NB4 (cell line): ENCODE results near the gene CDH4.

Experiments
- MAX ChIP-seq: IDR thresholded peaks from 2 replicates; pipeline ENCODE4 v1.6.1; 2011; ENCODE audit warnings: low read depth, low read length
- MYC ChIP-seq: IDR thresholded peaks from 2 replicates; pipeline ENCODE4 v1.6.1; 2011; ENCODE audit warnings: low read depth, low read length
- POLR2A ChIP-seq: IDR thresholded peaks from 2 replicates; pipeline ENCODE4 v1.6.1; 2011; ENCODE audit warnings: mild to moderate bottlenecking; ENCODE audit not compliant: insufficient read length; ENCODE audit errors: extremely low read depth
- TF ChIP-seq, protein P1 (sequence below): IDR thresholded peaks from one replicate; pipeline ENCODE4 v1.5.1; 2012; ENCODE audit warnings: low read depth, low read length

DNA sequence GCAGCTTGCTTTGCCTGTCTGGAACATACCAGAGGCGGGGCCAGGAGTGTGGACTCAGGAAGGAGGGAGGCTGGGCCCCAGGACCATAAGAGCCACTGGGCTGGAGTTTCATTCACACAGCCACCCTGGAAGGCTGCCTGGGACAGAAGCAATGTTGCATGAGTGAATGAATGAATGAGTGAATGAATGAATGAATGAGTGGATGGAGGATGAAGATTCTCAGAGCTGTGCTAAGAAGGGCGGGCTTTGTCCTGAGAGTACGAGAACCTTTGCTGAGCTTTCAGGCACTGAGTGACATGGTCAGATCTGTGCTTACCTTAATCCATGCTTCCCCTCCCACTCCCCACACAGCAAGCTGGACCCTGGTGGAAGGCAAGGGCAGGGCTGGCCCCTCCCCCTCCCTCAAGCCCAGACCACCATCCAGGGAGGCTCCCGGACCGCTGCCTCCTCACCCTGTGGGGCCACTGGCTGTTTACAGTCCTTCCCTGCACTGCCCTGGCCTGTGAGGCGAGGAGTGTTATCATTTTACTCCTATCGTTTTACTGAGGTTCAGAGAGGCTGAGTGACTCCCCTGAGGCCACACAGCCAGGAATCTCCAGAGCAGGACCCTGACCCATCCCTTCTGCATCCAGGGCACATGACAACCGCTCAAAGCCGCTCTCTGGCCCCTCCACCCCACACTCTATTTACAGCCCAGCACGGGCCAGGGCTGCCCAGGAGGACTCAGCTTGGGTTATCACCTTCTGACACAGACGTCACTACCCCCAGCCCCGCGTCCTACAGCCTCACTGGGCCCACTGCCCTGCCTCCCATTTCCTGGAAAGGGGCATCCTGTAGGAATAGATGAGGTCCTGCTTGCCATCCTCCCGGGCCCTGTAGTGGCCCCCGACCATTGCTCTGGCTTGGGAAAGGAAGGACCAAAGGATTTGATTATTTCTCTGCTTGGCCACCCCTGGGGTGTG lies 543.9 kb downstream of the CDH4 start:
- TF ChIP-seq POLR2A (no peak), MYC (no peak), MAX (no peak)
- TF ChIP-seq, protein P1, sequence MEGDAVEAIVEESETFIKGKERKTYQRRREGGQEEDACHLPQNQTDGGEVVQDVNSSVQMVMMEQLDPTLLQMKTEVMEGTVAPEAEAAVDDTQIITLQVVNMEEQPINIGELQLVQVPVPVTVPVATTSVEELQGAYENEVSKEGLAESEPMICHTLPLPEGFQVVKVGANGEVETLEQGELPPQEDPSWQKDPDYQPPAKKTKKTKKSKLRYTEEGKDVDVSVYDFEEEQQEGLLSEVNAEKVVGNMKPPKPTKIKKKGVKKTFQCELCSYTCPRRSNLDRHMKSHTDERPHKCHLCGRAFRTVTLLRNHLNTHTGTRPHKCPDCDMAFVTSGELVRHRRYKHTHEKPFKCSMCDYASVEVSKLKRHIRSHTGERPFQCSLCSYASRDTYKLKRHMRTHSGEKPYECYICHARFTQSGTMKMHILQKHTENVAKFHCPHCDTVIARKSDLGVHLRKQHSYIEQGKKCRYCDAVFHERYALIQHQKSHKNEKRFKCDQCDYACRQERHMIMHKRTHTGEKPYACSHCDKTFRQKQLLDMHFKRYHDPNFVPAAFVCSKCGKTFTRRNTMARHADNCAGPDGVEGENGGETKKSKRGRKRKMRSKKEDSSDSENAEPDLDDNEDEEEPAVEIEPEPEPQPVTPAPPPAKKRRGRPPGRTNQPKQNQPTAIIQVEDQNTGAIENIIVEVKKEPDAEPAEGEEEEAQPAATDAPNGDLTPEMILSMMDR = no peak
